Renal cortex interstitium (tissue), 15 donors: ENCODE data around the gene GARIN1A. TPM values are rescaled to one million over a fixed set of nuclear protein-coding genes. Genes with fewer than 3 reads are reported as not detected.
"Not testable (repeated sequence)": the region's sequence is repeated elsewhere in the genome, so short reads cannot be mapped to it uniquely, and the experiment has no call there.

ENCODE experiments used
- DNase-seq, 11 donors: peaks; one replicate each; pipeline ENCODE4 v3.0.0-alpha.2; 2013; ENCODE audit warnings: low read depth in 9 of 11, low spot score in 4 of 11; ENCODE audit errors: extremely low read depth in 1 of 11
- long read RNA-seq, 16 experiments: transcript quantifications; one replicate each; lab custom pipeline, GENCODE V29; 2026
- polyA plus RNA-seq, 3 donors: library from polyadenylated mRNA; unstranded; fragments of 120-200 nt; gene quantifications; one replicate each; pipeline ENCODE4 v1.2.1, GENCODE V29; 2013; ENCODE audit not compliant: insufficient read length in 3 of 3

The GARIN1A gene
- 1 to 10 TPM; 2.4 to 4.3 (median 2.7) TPM for polyA plus RNA-seq
- long read RNA-seq, donor 1, partial matches to known transcripts, result 0 of 1 reads
- long read RNA-seq, donor 1, other reads (novel, unspliced or antisense), result 0 of 1 reads
- long read RNA-seq, donor 2, result 0 reads
- long read RNA-seq, donor 3, result 0 reads
- long read RNA-seq, donor 4, result 0 reads
- long read RNA-seq, donor 5, result 0 reads
- long read RNA-seq, donor 6, result 0 reads
- long read RNA-seq, donor 7, result 0 reads
- long read RNA-seq, donor 8, result 0 reads
- long read RNA-seq, donor 9, result 0 reads
- long read RNA-seq, donor 10, result 0 reads
- long read RNA-seq, donor 11, result 0 reads
- long read RNA-seq, donor 12, result 0 reads
- long read RNA-seq, donor 13, result 0 reads
- long read RNA-seq, donor 14, result 0 reads
- long read RNA-seq, donor 15, result 0 reads
- long read RNA-seq, donor 16, result 0 reads

DNA sequence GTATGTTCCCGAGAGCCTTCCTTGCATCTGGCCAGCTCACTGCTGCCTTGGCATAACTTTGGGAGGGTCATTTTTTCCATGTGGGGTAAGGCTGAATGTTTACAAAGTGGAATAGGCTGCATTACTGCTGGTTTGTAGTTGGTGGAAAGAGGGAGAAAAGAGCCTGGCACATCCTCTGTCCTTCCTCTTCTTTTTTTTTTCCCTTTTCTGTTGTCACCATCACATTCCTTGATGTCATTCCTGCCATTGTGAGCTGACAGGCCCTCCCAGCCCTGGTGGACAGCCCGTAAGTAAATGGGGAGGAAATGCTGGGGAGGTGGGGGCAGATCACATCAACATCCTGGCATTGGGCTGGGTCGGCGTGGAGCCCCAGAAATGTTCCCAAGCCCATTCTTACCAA, at the start of gene GARIN1A:
TSS of gene GARIN1A (plus strand) at position 301 of the 400 bp plus-strand sequence. CDS start 106 bp downstream, outside the sequence.
- no peak for DNase-seq

DNA sequence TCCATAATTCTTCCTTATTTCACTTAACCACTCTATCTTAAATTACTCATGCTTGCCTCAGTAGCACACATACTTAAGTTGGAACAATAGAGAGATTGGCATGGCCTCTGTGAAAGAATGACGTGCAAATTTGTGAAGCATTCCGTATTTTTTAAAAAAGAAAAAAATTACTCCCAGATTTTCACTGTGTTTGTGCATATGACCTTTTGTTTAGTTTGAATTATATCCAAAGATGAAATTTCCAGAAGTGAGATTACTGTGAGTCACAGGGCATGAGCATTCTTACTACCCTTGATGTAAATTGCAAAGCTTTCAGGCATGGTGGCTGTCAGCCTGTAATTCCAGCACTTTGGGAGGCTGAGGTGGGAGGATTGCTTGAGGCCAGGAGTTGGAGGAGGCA, 45.0 kb upstream of the GARIN1A start:
- not testable (repeated sequence) for DNase-seq

DNA sequence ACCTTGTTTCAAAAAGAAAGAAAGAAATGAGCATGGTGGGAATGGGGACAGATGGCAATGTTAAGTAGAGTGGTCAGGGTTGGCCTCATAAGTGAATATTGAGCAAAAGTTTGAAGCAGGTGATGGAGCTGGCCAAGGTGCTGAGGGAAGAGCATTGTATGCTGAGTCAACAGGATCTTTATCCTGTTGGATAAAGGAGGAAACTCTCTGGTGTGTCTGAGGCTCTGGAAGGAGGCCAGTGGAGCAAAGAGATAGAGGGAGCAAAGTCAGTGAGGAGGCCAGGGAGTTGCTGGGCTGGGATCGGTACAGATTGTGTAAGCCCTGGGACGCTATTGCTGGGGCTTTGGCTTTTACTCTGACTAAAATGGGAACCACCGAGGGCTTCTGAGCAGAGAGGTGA, 38.2 kb upstream of the GARIN1A start:
- not testable (repeated sequence) for DNase-seq

DNA sequence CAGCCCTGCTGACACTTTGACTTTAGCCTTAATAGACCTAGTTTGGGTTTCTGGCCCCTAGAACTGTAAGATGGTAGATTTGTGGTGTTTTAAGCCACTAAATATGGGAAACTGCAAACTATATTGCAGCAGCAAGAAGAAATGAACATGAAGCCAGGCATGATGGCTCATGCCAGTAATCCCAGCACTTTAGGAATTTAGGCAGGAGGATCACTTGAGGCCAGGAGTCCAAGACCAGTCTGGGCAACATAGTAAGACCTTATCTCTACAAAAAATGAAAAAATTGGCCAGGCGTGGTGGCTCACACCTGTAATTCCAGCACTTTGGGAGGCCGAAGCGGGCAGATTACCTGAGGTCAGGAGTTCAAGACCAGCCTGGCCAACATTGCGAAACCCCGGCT, 26.9 kb upstream of the GARIN1A start:
- DNase-seq, result not testable (repeated sequence)

DNA sequence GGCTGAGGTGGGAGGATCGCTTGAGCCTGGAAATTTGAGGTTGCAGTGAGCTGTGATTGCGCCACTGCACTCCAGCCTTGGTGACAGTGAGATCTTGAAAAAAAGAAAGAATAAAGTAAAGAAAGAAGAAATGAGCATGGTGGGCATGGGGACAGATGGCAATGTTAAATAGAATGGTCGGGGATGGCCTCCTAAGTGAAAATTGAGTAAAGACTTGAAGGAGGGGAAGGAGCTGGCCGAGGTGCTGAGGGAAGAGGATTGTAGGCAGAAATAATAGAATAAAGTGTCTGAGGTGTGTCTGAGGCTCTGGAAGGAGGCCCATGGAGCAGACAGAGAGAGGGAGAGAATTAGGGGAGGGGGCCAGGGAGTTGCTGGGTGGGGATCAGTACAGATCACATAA, 26.2 kb upstream of the GARIN1A start:
- DNase-seq, result not testable (repeated sequence)

DNA sequence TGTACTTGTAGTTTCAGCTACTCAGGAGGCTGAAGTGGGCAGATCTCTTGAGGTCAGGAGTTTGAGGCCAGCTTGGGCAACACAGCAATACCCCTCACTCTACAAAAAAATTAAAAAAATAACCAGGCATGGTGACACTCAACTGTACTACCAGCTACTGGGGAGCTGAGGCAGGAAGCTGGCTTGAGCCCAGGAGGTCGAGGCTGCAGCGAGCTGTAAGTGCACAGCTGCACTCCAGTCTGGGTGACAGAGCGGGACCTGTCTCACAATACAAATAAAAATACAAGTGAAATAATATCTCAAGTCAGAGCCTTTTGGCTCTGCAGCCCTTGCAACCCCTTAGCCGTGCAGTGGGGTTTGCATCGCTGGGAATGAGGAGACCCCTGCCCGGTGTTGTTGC, 25.2 kb upstream of the GARIN1A start:
- not testable (repeated sequence) for DNase-seq

DNA sequence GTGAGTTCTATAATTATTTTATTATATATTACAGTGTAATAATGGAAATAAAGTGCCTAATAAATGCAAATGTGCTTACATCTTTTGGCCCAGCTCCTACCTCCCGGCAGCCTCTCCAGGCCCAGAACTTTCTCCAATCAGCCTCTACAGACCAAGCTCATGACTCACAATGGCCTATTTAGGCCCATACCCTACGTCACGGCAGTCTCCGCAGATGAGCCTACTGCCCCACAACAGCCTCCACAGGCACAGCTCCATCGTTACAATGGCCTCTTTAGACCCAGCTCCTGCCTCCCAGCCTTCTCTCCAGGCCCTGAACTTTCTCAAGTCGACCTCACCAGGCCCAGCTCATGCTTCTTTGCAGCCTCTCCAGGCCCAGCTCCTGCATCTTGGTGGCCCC, 21.0 kb upstream of the GARIN1A start:
- not testable (repeated sequence) for DNase-seq

DNA sequence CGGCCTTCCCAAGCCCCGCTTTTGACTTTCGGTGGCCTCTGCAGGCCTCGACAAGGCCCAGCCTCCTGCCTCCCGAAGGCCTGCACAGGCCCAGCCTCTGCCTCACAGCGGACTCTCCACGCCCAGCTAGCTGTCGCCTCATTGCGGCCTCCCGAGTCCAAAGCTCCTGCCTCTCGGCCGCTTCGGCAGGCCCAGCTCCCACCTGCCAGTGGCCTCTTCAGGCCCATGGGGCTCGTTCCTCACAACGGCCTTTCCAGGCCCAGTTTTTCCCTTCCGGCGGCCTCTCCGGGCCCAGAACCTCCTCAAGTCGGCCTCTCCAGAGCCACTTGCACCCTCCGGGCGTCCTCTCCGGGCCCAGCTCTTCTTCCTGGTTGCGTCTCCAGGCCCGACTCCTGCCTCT, 19.5 kb upstream of the GARIN1A start:
- DNase-seq, result not testable (repeated sequence)

DNA sequence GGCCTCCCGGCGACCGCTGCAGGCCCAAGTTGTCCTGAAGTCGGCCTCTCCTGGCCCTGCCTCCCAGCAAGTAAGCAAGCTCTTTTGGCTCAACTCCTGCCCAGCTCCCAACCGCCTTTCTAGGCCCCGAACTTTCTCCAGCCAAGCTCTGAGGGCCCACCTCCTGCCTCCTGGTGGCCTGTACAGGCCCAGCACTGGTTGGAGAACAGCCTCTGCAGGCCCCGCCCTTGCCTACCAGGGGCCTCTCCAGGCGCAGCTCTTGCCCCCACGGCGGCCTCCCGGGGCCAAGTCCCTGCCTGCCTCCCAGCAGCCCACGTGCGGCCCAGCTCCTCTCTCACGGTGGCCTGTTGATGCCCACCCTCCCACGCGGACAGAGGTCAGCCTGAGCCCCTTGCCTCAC, 18.9 kb upstream of the GARIN1A start:
- DNase-seq, result not testable (repeated sequence)

DNA sequence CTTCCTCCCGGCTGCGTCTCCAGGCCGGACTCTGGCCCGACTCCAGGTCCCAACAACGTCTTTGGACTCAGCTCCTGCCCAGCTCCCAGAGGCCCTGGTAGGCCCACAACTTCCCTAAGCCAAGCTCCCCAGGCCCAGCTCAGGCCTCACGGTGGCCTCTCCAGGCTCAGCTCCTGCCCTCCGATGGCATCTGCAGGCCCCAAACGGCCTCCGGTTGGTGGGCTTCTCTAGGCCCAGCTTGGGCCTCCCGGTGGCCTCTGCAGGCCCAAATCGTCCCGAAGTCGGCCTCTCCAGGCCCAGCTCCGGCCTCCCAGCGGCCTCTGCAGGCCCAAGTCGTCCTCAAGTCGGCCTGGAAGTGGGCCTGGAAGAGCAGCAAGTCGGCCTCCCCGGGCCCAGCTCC, 18.0 kb upstream of the GARIN1A start:
- not testable (repeated sequence) for DNase-seq

DNA sequence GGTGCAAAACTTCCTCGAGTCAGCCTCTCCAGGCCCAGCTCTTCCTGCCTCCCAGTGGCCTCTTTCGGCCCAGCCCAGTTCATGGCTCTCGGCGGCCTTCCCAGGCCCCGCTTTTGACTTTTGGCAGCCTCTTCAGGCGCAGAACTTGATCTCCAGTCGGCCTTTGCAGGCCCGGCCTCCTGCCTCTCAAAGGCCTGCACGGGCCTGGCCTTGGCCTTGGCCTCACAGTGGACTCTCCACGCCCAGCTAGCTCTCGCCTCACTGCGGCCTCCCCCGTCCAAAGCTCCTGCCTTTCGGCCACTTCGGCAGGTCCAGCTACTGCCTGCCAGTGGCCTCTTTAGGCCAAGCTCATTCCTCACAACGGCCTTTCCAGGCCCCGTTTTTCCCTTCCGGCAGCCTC, 17.6 kb upstream of the GARIN1A start:
- DNase-seq, result not testable (repeated sequence)

DNA sequence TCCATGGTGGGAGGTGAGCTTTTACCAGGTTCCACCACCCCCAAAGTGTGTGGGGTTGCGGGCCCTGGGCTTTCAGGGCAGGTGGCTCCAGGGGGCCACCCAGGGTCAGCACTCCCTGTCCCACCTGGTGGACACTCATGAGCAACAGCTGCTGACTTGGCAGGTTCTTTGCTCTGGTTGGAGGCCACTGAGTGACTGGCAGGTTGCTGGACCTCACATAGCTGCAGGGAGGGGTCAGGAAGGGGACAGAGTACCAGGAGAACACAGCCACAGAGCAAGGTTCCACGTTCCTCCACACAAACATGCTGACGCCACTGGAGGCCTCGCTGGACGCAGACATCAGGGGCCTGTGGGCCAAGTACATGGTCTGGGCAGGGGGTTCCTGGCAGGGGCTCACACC, 13.7 kb upstream of the GARIN1A start:
- not testable (repeated sequence) for DNase-seq

DNA sequence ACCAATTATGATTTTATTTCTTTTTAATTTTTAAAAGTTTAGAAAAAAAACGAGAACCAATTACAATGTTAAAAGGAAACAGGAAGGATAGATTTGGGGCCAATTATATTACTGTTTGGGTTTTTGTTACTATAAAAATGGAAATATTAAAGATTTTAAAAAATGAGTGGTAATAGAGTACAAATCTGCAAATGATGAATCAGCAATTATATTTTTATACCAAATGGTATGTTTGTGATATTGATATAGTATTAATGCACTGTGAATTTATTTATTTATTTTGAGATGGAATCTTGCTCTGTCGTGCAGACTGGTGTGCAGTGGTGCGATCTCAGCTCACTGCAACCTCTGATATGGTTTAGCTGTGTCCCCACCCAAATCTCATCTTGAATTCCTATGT, 11.5 kb upstream of the GARIN1A start:
- no peak for DNase-seq

DNA sequence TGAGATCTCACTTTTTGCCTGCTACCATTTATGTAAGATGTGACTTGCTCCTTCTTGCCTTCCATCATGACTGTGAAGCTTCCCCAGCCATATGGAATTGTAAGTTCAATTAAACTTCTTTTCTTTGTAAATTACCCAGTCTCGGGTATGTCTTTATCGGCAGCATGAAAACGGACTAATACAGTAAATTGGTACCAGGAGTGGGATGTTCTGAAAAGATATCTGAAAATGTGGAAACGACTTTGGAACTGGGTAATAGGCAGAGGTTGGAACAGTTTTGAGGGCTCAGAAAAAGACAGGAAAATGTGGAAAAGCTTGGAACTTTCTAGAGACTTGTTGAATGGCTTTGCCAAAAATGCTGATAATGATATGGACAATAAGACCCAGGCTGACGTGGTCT, 10.6 kb upstream of the GARIN1A start:
- DNase-seq, result no peak

DNA sequence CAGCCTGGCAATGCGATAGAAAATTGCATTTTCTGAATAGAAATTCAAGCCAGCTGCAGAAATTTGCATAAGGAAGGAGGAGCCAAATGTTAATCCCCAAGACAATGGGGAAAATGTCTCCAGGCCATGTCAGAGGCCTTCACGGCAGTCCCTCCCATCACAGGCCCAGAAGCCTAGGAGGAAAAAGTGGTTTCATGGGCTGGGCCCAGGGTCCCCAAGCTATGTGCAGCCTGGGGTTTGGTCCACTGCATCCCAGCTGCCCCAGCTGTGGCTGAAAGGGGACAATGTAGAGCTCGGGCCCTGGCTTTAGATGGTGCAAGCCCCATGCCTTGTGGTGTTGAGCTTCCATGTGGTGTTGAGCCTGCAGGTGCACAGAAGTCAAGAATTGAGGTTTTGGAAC, 10.0 kb upstream of the GARIN1A start:
- no peak for DNase-seq

DNA sequence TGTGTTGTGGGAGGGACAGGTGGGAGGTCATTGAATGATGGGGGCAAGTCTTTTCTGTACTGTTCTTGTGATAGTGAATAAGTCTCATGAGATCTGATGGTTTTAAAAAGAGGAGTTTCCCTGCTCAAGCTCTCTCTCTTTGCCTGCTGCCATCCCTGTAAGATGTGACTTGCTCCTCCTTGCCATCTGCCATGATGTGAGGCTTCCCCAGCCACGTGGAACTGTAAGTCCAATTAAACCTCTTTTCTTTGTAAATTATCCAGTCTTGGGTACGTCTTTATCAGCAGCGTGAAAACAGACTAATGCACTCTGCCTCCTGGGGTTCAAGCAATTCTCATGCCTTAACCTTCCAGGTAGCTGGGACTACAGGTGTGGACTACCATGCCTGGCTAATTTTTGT, 8.9 kb upstream of the GARIN1A start:
- not testable (repeated sequence) for DNase-seq

DNA sequence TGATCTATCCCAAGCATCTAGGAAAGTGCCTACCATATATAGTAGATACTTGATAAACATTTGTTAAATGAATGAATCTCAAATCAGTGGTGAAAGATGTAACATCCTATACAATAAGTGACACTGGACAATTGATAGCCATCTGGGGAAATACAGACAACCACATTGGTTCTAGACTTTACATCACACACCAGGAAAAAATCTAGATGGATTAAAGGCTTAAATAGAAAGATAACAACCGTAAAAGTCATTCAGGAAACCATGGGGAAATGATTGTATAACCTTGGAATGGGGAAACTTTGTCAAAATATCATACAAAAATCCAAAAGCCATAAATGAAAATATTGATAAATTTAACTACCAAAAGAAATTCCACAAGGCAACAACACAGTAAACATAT, 7.0 kb upstream of the GARIN1A start:
- no peak for DNase-seq

DNA sequence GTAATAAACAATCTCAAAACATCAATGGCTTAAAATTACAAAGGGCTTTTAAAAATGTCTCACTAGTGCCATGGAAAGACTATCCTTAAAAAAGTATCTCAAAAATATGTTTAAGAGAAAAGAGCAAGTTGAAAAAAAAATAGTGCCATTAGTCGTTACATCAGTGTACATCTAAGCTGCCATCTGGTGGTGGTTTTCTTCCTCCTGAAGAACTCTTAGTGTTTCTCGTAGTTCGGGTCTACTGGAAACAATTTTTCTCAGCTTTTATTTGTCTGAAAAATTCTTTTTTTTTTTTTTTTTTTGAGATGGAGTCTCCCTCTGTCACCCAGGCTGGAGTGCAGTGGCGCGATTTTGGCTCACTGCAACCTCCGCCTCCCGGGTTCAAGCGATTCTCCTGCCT, 5.9 kb upstream of the GARIN1A start:
- DNase-seq, result peak in 1 of 11 donors; percentile 2

DNA sequence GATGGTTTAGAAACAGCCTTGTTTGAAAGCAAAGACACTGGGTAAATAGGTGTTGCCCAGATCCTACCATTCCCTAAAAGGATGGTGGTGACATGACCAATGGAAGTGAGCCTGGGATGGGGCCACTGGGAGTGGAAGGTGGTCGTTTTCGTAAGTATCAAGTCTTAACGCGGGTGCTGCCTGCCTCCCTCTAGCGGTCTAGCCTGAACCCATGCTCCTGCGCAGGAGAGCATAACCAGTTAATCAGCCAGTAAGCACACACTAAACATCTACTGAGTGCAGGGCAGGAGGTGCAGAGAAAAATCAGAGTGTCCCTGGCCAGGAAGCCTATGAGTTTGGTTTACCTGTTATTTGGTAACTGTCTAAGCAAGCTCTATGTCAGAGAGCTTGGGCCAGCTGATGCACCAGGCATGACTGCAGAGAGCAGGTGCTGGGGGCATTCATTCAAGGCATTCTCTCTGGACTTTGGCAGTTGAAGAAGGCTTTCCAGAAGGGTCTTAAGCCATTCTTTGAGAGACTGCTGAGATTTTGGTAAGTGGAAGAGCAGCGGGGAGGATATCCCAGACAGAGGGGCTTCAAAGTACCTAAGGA, 930 bp downstream of the GARIN1A start:
- peak in 4 of 11 donors; percentile 9 to 16 (median 12) for DNase-seq

DNA sequence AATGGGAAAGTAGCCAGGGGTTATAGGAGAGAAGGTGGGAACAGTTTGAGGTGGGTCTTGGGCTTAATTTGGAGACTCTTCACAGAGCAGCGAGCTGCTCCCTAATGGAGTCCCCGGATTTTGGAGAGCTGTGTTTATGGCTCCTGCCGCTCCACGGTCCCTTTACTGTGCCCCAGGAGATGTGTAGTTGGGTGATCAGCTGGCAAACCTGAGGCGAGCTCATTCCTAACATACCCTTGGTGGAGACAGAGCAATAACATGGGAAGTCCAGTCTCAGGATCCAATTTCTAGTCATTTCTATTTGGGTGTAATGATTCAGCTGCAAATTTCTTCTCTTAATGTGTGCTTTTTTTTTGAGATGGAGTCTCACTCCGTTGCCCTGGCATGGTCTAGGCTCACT, 1.5 kb downstream of the GARIN1A start:
- DNase-seq, result no peak

DNA sequence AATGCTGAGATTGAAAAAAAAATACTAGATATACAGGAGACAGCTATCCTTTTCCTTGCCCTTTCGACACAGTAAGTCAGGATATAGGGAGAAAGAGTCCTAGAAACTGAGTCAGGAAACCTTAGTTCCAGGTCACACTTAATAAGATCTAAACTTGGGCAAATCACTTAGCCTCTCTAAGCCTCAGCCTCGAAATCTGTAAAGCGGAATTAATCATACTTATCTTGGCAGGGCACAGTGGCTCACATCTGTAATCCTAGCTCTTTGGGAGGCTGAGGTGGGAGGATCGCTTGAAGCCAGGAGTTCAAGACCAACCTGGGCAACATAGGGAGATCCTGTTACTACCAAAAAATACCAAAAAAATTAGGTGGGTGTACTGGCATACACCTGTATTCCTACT, 4.6 kb downstream of the GARIN1A start:
- DNase-seq, result no peak
